Measurements from ENCODE around the gene CNOT3.

The CNOT3 gene

DNA sequence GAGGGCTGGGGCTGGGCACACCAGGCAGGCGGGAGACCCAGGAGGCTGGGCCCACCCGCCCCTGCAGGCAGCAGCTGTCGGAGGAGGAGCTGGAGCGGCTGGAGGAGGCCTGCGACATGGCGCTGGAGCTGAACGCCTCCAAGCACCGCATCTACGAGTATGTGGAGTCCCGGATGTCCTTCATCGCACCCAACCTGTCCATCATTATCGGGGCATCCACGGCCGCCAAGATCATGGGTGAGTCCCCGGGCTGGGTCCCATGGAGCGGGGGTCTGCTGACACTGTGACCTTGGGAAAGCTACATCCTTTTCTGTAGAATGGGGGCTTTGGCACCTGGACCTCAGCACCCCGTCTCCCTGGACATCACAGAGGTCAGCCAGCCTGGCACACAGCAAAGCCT is 13.9 kb upstream of the CNOT3 start:
- no peak for DNase-seq

DNA sequence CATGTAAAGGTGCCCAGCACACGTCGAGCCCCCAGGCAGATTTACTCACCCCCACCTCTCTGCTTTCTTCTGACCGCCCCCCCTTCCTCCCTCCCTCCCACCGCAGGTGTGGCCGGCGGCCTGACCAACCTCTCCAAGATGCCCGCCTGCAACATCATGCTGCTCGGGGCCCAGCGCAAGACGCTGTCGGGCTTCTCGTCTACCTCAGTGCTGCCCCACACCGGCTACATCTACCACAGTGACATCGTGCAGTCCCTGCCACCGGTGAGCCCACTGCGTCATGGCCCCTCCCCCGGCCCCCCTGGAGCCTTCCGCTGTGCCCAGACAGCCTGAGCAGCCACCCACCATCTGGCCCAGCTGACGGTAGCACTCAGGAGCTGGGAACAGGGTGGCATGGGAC is 13.2 kb upstream of the CNOT3 start:
- DNase-seq, result no peak

DNA sequence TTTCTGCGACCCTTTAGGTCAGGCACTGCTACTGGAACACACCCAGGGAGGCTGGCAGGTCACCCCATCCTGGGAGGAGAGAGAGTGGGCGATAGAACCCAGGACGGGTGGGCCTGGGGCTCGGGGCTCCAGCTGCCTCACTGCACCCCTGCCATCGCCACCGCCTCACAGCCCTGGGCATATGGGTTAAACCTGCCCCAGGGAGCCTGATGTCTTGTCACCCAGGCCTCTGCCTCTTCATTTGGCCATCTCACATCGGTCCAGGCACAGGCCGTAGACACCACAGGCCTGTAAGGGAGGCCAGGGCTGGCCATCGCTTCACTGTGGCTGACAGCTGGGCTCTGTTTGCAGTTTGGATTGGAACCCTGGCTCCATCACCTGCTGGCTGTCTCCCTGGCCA is 11.8 kb upstream of the CNOT3 start:
- no peak for DNase-seq

DNA sequence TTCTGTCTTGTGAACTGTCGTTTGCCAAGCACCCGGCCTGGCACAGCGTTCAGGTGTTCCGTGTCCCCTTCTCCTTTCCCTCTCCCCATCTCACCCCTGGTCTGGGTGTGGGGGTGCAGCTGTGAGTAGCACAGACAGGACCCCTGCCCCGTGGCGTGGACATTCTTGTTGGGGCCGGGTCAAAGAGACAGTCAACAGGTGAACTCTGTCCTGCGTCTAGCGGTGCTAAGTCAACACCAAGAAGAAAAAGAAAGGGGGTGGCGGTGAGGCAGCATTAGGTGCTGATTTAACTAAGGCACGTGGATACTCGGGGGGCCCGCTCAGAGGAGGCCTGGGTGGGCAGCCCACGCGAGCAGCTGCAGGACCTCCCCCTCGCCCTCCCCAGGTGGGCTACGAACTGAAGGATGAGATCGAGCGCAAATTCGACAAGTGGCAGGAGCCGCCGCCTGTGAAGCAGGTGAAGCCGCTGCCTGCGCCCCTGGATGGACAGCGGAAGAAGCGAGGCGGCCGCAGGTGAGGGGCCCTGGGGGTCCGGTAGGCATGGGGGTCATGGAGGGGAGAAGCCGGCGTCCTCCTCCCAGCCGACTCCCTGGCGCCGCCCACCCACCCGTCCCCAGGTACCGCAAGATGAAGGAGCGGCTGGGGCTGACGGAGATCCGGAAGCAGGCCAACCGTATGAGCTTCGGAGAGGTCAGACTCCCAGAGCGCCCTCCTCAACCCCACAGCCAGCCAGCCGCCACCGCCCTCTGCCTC is 9.7 kb upstream of the CNOT3 start:
- DNase-seq, result no peak

DNA sequence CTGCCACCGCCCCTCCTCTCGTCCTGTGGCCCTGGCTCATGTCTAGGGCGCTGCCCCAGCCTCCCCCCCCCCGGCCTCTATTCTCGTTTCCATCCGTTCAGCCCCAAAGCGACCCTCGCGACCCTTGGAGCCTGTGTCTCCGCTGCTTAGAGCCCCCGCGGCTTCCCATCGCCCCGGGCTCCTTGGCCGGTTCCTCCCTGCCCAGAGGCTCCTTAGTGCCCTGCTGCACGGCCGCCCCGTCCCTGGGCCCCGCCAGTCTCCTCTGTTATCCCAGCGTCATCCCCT is 9.2 kb upstream of the CNOT3 start:
- no peak for DNase-seq

DNA sequence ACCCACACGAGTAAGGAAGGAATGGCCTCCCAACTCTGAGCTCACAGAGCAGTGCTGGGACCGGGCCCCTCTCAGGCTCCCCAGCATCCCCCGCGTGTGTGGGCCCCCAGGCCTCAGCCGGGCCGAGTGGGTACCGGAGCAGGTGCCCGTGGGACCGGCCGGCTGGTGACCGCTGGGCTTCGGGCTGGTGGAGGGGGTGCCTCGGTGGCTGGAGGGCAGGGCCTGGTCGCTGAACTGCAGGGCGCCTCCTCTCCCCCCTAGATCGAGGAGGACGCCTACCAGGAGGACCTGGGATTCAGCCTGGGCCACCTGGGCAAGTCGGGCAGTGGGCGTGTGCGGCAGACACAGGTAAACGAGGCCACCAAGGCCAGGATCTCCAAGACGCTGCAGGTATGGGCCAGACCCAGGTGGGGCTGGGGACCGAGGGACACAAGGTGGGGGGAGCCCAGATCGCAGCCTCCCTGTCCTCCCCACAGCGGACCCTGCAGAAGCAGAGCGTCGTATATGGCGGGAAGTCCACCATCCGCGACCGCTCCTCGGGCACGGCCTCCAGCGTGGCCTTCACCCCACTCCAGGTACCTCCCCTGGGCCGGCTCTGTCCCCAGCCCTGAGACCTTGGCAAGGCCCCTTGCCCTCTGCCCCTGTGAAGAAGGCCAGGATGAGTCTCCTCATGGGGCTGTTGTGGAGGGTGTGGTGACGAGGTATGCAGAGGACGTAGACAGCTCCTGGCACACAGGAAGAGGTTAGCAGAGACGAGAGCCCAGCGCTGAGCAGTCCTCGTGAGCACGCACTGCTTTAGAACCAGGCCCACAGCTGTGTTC is 8.6 kb upstream of the CNOT3 start:
- DNase-seq, result no peak

DNA sequence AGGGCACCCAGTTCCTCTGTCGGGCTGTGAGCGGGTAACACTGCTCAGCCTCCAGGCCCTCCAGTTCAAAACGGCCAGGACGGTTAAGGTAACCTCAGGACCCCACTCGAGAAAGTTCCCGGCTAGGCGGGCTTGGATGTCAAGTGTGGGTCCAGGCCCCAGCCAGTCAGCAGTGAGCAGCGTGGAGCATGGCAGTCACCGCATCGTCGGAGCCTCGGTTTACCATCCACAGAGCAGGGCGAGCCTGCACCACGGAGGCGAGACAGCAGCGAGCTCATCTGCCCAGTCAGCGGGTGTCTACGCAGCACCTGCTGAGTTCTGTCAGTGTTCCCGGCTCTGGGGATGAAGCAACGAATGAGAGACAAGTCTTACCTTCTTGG is 8.0 kb upstream of the CNOT3 start:
- no peak for DNase-seq

DNA sequence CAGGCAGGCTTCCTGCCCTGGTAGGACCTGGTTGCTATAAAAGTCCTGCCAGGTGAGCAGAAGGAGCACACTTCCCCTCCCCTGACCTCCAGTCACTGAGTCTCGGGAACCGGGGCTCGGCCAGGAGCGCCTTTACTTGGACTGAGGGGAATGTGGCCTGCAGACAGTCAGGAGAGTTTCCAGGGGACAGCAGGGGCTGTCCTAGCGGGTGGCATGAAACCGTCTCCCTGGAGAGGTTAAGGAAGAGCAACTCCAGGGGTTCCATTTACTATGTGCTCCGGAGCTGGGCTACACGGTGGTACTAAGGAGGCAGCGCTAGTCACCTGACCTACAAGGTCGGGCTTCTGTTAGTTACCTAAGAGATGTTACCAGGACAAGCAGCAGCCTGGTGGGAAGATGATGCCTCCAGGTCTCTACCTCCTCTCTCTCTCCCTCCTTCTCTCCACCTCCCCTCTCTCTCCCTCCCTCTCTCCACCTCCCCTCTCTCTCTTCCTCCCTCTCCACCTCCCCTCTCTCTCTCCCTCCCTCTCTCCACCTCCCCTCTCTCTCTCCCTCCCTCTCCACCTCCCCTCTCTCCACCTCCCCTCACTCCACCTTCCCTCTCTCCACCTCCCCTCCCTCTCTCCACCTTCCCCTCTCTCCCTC is 4.1 kb upstream of the CNOT3 start:
- no peak for DNase-seq

DNA sequence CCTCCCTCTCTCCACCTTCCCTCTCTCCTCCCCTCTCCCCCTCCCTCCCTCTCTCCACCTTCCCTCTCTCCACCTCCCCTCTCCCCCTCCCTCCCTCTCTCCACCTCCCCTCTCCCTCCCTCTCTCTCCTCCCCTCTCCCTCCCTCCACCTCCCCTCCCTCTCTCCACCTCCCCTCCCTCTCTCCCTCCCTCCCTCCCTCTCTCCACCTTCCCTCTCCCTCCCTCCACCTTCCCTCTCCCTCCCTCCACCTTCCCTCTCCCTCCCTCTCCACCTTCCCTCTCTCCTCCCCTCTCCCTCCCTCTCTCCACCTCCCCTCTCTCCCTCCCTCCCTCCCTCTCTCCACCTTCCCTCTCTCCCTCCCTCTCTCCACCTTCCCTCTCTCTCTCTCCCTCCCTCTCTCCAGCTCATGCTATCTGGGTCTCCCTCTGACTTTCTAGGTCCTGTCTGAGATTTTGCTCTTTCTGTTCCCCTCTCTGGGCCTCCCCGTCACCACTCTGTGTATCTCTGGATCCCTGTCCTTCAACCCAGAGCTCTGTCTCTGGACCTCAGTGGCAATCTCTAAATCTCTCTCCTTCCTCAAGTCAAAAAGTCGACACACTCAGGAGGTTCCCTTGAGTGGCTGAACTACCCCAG is 3.5 kb upstream of the CNOT3 start:
- no peak for DNase-seq

DNA sequence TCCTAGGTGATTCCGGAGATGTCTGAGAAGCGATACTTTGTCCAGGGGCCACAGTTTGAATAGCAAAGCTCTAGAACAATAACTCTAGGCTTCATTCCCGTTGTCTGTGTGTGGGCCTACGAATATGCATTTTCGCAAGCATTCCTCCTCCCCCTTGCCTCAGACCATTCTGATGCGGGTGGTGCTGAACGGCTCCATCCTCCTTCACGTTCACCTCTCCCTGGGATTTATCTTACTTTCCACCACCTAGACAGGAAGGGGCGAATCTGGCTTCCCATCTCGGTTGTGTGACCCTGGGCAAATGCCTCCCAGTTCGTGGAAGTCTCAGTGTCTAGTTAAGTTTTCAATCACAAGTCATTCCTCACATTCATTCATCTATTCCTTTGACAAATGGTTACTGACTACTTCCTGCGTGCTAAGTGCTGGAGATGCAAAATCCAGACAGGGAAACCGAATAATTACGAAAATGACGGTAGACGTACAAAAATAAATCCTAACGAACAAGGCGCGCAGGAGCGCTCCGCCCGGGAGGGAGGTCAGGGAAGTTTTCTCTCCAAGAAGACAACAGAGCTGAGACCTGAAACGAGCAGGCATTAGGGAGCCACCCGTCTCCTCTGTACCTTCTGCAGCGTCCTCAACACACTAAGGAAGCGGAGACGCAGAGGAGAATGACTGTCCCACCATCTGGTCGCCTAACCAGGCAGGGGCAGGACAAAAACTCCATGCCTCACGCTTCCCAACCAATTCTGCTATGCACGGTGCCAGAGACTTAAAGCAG is 1.3 kb upstream of the CNOT3 start:
- no peak for DNase-seq

DNA sequence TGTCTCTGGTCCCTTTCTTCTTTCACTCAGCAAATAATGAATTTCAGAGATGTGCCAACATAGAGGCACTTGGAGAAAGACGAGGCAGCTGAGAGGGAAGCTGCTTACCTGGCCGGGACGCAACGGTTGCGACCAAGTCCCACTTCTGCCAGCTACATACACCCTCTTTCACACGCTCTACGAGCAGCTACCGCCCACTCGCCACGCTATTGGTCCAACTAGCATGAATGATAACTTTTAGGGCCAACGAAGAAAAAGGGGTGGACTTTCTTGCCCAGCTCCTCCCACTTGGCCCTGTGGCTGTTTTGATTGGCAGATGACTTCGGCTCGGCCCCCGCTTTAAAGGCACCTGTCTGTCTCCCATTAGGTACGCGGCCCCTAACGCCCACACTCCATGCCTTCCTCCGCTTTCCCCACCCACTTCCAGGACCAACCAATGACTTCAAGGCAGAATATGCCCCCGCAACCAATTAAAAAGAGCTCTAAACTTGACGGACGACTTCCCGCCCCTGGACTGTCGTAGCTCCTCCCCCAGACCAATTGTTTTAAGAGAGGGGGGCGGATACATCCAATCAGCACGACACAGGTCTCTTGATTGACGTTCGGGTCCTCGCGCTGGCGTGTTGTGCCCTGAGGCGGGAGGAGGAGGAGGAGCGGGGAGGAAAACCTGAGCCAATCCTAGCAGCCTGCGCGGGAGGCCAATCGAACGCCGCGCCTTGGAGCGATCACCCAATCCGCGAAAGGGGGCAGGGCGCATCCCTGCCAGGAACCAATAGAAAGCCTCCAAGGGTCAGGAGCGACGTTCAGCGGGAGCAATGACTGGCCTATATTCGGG is 481 bp upstream of the CNOT3 start:
- peak; percentile 99 for DNase-seq

DNA sequence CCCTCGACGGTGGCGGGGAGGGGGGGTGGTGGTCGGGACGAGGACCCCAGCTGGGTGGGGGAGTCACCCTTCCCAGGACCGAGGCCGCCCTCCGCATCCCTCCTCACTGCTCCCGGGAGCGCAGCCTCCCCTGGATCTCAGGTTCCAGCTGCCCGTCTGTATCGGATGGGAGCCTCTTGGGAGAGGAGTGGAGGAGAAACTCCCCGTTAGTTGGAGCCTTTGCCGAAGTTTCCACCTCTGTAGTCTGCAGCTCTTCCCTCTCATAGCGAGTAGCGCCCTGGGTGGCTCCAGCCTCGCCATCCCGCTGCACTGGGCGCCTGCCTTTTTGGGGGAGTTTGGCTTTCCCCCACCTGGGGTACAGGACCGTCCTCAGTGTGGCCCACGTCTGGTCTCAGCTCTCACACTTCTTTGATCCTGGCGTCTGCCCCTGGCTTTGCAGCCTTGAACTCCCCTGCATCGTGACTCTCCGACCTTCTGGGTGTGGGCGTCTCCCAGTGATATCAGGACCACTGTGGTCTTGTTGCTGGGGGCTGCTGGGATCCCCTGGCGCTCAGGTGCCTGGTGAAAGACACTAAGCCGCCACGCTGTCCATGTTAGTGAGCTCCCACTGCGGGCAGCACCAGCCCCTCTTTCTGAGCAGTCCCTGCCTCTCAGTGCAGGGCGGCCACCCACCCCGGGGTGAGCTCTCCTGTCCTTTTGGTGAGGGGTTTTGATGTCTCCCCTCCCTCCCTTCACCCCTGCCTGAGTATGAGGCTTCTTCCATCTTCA is 1.1 kb downstream of the CNOT3 start:
- peak; percentile 47 for DNase-seq

DNA sequence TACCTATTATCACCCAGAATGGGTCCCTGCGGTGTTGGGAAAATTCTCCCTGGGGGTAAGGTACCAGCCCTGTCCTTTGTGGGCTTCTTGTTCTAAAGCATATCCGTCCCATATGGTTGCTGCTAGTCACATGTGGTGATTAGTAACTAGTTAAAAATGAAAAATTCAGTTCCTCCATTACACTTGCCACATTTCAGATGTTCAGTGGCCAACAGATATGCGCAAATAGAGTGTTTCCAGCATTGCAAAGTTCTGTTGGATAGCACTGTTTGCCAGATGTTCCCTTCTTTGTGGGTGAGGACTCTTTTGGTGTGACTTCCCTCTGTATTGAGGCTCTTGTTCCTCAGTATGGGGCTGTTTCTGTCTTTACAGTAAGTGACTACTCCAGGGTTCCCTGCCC is 3.8 kb downstream of the CNOT3 start:
- no peak for DNase-seq

DNA sequence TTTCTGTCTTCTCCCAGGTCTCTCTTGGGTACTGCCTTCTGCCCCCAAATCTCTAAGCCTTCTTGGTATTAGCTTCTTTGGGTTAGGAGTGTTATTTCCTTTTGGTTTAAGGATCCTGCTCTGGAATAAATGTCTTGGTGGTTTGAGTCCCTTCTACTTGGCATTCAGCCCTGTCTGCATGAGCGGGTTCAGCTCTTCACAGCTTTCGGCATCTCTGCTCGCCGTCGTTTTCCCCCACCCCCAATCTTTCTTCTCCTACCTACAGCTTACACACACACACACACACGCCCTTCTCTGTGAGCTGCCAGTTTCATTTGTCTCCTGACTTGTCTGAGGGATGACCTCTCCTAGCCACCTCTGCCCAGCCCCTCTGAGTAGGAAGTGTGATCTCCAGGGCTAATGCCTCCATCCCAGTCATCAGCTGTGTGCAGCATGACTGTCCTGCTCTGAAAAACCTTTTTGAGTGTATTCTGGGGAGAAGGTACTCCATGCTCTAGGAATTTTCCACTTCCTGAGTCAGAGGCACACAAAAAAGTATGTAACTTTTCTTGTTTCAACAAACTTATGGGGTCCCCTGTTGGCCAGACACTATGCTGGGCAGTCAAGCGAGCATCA is 4.7 kb downstream of the CNOT3 start:
- no peak for DNase-seq

DNA sequence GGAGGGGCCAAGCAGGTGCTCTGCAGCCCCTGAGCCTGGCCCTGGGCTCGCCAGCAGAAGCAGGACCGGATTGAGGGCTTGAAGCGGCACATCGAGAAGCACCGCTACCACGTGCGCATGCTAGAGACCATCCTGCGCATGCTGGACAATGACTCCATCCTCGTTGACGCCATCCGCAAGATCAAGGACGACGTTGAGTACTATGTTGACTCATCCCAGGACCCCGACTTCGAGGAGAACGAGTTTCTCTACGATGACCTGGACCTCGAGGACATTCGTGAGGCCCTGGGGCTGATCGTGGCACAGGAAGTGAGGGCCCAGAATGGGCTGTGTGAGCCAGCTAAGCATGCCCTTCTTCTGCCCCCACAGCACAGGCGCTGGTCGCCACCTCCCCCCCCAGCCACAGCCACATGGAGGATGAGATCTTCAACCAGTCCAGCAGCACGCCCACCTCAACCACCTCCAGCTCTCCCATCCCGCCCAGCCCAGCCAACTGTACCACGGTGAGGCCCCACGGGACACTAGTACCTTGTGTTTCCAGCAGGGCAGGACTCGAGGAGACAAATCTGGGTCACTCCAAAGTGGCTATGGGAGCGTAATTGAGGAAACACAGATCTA is 8.1 kb downstream of the CNOT3 start:
- no peak for DNase-seq

DNA sequence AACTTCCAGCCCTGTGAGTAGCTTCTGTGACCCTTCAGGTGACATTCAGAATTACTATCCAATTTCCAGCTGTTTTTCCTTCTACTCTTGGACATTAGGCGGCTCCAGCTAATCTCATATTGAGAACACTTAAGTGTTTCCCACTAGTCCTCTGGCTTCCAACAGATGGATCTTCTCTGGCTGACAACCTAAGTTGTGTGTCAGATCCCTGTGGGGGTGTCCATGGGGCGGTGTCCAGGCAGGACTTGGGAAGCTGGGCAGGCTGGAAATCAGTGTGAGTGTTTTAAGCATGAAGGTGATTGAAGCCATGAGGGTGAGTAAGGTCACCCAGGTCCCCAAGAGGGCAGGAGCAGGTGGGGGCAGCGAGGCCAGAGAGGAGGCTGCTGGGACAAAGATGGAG is 10.1 kb downstream of the CNOT3 start:
- no peak for DNase-seq

DNA sequence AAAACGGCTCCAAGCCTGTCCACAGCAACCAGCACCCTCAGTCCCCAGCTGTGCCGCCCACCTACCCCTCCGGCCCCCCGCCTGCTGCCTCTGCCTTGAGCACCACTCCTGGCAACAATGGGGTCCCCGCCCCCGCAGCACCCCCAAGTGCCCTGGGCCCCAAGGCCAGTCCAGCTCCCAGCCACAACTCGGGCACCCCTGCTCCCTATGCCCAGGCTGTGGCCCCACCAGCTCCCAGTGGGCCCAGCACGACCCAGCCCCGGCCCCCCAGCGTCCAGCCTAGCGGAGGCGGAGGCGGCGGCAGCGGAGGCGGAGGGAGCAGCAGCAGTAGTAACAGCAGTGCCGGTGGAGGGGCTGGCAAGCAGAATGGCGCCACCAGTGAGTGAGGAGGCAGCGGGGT is 10.6 kb downstream of the CNOT3 start:
- no peak for DNase-seq

DNA sequence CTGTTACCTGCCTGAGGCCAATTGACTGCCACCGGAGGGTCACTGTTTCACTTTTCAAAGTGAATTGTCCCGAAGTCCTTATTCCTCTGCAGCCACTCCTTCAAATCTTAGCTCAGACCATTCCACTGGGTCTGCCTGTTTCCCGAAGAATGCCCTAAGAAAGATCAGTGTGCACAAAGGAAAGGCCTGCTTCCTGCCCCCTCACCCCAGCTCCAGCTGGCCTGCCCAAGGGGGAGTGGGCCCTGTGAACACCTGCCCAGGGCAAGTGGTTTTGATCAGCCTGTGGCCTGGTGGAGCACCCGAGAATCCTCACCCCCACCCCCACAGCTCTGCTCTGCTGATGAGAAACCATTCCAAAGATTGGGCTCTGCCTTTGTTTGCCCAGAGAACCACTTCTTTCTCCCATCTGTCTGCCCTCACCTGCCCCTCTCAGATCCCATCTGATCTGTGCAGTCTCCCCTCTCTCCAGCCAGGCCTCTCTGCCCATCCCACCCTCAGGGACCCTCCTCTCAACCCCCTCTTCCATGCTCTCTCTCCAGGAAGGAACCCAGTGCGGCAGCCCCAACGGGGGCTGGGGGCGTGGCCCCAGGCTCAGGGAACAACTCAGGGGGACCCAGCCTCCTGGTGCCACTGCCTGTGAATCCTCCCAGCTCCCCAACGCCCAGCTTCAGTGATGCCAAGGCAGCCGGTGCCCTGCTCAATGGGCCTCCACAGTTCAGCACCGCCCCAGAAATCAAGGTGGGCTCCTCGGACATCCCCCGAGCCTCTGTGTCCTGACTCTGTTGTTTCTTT is 11.7 kb downstream of the CNOT3 start:
- DNase-seq, result no peak

DNA sequence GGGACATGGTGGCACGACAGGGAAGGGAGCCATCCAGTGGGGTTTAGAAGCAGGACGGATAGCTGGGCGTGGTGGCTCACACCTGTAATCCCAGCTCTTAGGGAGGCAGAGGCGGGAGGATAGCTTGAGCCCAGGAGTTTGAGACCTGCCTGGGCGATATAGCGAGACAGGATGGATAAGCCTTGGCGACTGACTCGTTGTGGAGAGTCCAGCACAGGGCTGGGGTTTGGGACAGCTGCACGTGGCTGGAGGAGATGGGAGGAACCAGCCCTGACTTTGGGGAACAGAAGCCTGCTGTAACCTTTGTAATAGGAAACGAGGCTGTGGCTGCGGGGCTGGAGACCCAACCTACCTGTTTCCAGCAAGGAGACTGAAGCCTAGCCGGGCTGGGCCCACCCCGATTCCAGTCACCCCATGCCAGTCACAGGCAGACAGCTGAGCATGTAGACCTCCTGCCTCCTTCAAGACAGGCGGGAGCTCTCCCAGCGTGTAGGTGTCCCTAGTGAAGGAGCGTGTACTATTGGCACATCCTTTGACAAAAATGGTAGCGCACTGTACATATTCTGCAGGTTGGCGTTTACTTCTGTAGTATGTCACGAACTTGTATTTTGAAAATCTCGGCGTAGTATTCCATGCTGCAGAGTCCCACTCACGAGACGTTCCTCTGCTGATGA is 13.9 kb downstream of the CNOT3 start:
- no peak for DNase-seq

All from stimulated activated CD4-positive, alpha-beta T cell treated with anti-CD3 and anti-CD28 coated beads, Interleukin-15, amount 100 ng/mL, for 24 hours (primary cell).